Measurements from ENCODE around the gene ADAM29. TPM values are rescaled to one million over a fixed set of nuclear protein-coding genes. Genes with fewer than 3 reads are reported as not detected.
"Not testable (repeated sequence)": the region's sequence is repeated elsewhere in the genome, so short reads cannot be mapped to it uniquely, and the experiment has no call there.

The ADAM29 gene
- polyA plus RNA-seq, 3 donors: not detected

DNA sequence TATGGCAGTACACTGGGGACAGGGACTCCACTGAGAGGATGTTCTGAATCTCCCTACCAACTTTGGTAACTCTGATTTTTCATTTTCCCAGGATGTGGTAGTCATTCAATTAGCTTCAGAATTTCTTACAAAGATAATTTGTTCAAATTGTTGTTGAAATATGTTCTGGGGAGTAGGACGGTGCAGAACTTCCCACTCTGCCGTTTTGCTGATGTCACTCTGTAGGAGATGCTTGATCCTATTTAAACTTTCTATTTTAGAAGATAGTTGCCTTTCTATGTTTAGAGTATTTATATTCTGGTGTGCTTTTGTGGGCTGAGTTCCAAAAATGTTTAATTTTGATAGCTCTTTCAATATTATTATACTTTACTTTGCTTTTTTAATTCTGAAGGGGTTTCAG, 55.2 kb downstream of the ADAM29 start:
- no peak for DNase-seq
- TF ChIP-seq CTCF (IDR thresholded peaks at IDR 0.05): no peak
- Mint-ChIP-seq H3K27ac (no peak overlapping the region), H3K9me3 (peaks cover 0 to 17% (median 3%) of the 10 kb centered on the region in 7 donors), H3K36me3 (no peaks in the 10 kb centered on the region), H3K27me3 (ENCODE audit: low read depth in 3 of 3) (peaks cover 0 to 2% (median 1%) of the 10 kb centered on the region in 3 donors), H3K4me1 (no peaks in the 10 kb centered on the region), H3K4me3 (no peak overlapping the region)
- H3K27ac ChIP-seq (ENCODE audit: low read depth in 1 of 2, low read length in 2 of 2): no peak overlapping the region
- H4K20me1 ChIP-seq (ENCODE audit: insufficient read depth, low read length): no peaks in the 10 kb centered on the region
- H3K9ac ChIP-seq (ENCODE audit: insufficient read depth, low read length, poor library complexity, severe bottlenecking): no peak overlapping the region
- H3K4me1 ChIP-seq (ENCODE audit: control insufficient read depth in 1 of 2, insufficient read depth in 2 of 2, low read length in 2 of 2): no peaks in the 10 kb centered on the region
- no peak overlapping the region for H3K4me3 ChIP-seq (replicated peaks in 1 of 3; ENCODE audit: low read depth in 2 of 3, low read length in 3 of 3)
- no peak overlapping the region for H3K4me2 ChIP-seq (replicated peaks; ENCODE audit: extremely low read depth, low read length, poor library complexity, severe bottlenecking)
- no peaks in the 10 kb centered on the region for H3K36me3 ChIP-seq (replicated peaks in 1 of 2; ENCODE audit: control insufficient read depth in 1 of 2, insufficient read depth in 2 of 2, low read length in 2 of 2)
- H2AFZ ChIP-seq (ENCODE audit: insufficient read depth, low read depth, low read length, poor library complexity, severe bottlenecking): no peak overlapping the region
- intact Hi-C loops (cut with micrococcal nuclease): no loop called here
- H3K27me3 ChIP-seq (ENCODE audit: control insufficient read depth in 2 of 2, insufficient read depth in 2 of 2, low read length in 2 of 2): no peaks in the 10 kb centered on the region
- WGBS (ENCODE audit: insufficient coverage): 85% methylated on average over 2 of the region's 2 CpGs
- H3K9me3 ChIP-seq (replicated peaks in 1 of 2; ENCODE audit: control insufficient read depth in 1 of 2, insufficient read depth in 1 of 2, low read length in 2 of 2): peaks cover 0 to 4% of the 10 kb centered on the region in 2 donors
- H3K79me2 ChIP-seq (ENCODE audit: insufficient read depth, low read length): no peaks in the 10 kb centered on the region

- Mint-ChIP-seq H3K9me3 (peaks cover 6 to 27% (median 19%) of the 10 kb centered on the region in 7 donors), H3K27ac (no peak overlapping the region)
- H3K4me2 ChIP-seq (replicated peaks; ENCODE audit: extremely low read depth, low read length, poor library complexity, severe bottlenecking): no peak overlapping the region
Measured at GRCh38 chr4:174983128-174983750, 65.1 kb downstream of the ADAM29 start.

DNA sequence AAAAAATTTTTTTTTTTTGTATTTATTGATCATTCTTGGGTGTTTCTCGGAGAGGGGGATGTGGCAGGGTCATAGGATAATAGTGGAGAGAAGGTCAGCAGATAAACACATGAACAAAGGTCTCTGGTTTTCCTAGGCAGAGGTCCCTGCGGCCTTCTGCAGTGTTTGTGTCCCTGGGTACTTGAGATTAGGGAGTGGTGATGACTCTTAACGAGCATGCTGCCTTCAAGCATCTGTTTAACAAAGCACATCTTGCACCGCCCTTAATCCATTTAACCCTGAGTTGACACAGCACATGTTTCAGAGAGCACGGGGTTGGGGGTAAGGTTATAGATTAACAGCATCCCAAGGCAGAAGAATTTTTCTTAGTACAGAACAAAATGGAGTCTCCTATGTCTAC, 65.7 kb downstream of the ADAM29 start:
- H3K36me3 Mint-ChIP-seq; H3K9ac ChIP-seq (ENCODE audit: insufficient read depth, low read length, poor library complexity, severe bottlenecking); DNase-seq; H3K27ac ChIP-seq (ENCODE audit: low read depth in 1 of 2, low read length in 2 of 2); H3K4me3 Mint-ChIP-seq; H3K4me2 ChIP-seq (replicated peaks; ENCODE audit: extremely low read depth, low read length, poor library complexity, severe bottlenecking); intact Hi-C loops (cut with micrococcal nuclease); H3K4me1 Mint-ChIP-seq; H3K4me3 ChIP-seq (replicated peaks in 1 of 3; ENCODE audit: low read depth in 2 of 3, low read length in 3 of 3); H3K4me1 ChIP-seq (ENCODE audit: control insufficient read depth in 1 of 2, insufficient read depth in 2 of 2, low read length in 2 of 2); H3K79me2 ChIP-seq (ENCODE audit: insufficient read depth, low read length); H3K27me3 ChIP-seq (ENCODE audit: control insufficient read depth in 2 of 2, insufficient read depth in 2 of 2, low read length in 2 of 2); H2AFZ ChIP-seq (ENCODE audit: insufficient read depth, low read depth, low read length, poor library complexity, severe bottlenecking); H3K36me3 ChIP-seq (replicated peaks in 1 of 2; ENCODE audit: control insufficient read depth in 1 of 2, insufficient read depth in 2 of 2, low read length in 2 of 2); H3K27ac Mint-ChIP-seq; H4K20me1 ChIP-seq (ENCODE audit: insufficient read depth, low read length); H3K27me3 Mint-ChIP-seq (ENCODE audit: low read depth in 3 of 3): not testable (repeated sequence)
- H3K9me3 ChIP-seq (replicated peaks in 1 of 2; ENCODE audit: control insufficient read depth in 1 of 2, insufficient read depth in 1 of 2, low read length in 2 of 2): peaks cover 22 to 32% of the 10 kb centered on the region in 2 donors
- WGBS (ENCODE audit: insufficient coverage): no CpG with 5 or more reads among the region's 5 CpGs
- H3K9me3 Mint-ChIP-seq: peaks cover 6 to 29% (median 20%) of the 10 kb centered on the region in 7 donors

More at GRCh38 chr4:174983128-174983750, 65.1 kb downstream of the ADAM29 start:
- Histone ChIP-seq H3K36me3 (replicated peaks in 1 of 2; ENCODE audit: control insufficient read depth in 1 of 2, insufficient read depth in 2 of 2, low read length in 2 of 2) (no peaks in the 10 kb centered on the region), H2AFZ (ENCODE audit: insufficient read depth, low read depth, low read length, poor library complexity, severe bottlenecking) (no peak overlapping the region), H3K27me3 (ENCODE audit: control insufficient read depth in 2 of 2, insufficient read depth in 2 of 2, low read length in 2 of 2) (no peaks in the 10 kb centered on the region), H3K9me3 (replicated peaks in 1 of 2; ENCODE audit: control insufficient read depth in 1 of 2, insufficient read depth in 1 of 2, low read length in 2 of 2) (peaks cover 22 to 27% of the 10 kb centered on the region in 2 donors), H3K79me2 (ENCODE audit: insufficient read depth, low read length) (no peaks in the 10 kb centered on the region), H3K9ac (ENCODE audit: insufficient read depth, low read length, poor library complexity, severe bottlenecking) (no peak overlapping the region), H4K20me1 (ENCODE audit: insufficient read depth, low read length) (no peaks in the 10 kb centered on the region), H3K4me1 (ENCODE audit: control insufficient read depth in 1 of 2, insufficient read depth in 2 of 2, low read length in 2 of 2) (no peaks in the 10 kb centered on the region), H3K4me3 (replicated peaks in 1 of 3; ENCODE audit: low read depth in 2 of 3, low read length in 3 of 3) (no peak overlapping the region), H3K27ac (ENCODE audit: low read depth in 1 of 2, low read length in 2 of 2) (no peak overlapping the region)
- no peaks in the 10 kb centered on the region for H3K27me3 Mint-ChIP-seq (ENCODE audit: low read depth in 3 of 3)
- no peak for DNase-seq
- H3K4me3 Mint-ChIP-seq: no peak overlapping the region
- no peak for TF ChIP-seq CTCF (IDR thresholded peaks at IDR 0.05)
- no peaks in the 10 kb centered on the region for H3K4me1 Mint-ChIP-seq
- intact Hi-C loops (cut with micrococcal nuclease): no loop called here
- WGBS (ENCODE audit: insufficient coverage): 64% methylated on average over 3 of the region's 6 CpGs
- no peaks in the 10 kb centered on the region for H3K36me3 Mint-ChIP-seq
